H4 (cell line): ENCODE measurements around the gene TOMM5. TPM values are rescaled to one million over a fixed set of nuclear protein-coding genes. Genes with fewer than 3 reads are reported as not detected.
A peak's percentile ranks its signal among the peaks of the same experiment; 100 is the strongest.

Experiments
- DNase-seq: peaks from one replicate; pipeline ENCODE4 v3.0.0-alpha.2; 2015; ENCODE audit warnings: low spot score
- total RNA-seq: library from RNA; depleted of rRNA; stranded (reverse); fragments of >200 nt; shearing (Covaris generic); gene quantifications from 2 replicates; pipeline ENCODE4 v1.2.3, GENCODE V29; 2014; rRNA removed

Gene TOMM5
- 357 and 397 TPM in 2 replicates for total RNA-seq

GRCh38 chr9:37592108-37592951 is at the start of gene TOMM5:
TOMM5 (minus strand) TSS chr9:37592597; CDS start chr9:37592532, 65 bp downstream.
- DNase-seq = peak; percentile 94

GRCh38 chr9:37641331-37641730 is 48.9 kb upstream of the TOMM5 start:
- DNase-seq = no peak

- DNase-seq = no peak
These were observed 47.8 kb upstream of the TOMM5 start for GRCh38 chr9:37640246-37640645.

GRCh38 chr9:37639841-37640240 is 47.4 kb upstream of the TOMM5 start:
- DNase-seq = no peak

GRCh38 chr9:37639109-37639762 is 46.8 kb upstream of the TOMM5 start:
- peak; percentile 67 for DNase-seq

- no peak for DNase-seq
These were observed 44.4 kb upstream of the TOMM5 start for GRCh38 chr9:37636511-37637448.

GRCh38 chr9:37635808-37636207 is 43.4 kb upstream of the TOMM5 start:
- DNase-seq = no peak

- DNase-seq = no peak
These were observed 40.1 kb upstream of the TOMM5 start for GRCh38 chr9:37632479-37632878.

- DNase-seq = no peak
These were observed 34.4 kb upstream of the TOMM5 start for GRCh38 chr9:37626708-37627292.

GRCh38 chr9:37625758-37626147 is 33.4 kb upstream of the TOMM5 start:
- no peak for DNase-seq

- DNase-seq = no peak
These were observed 32.8 kb upstream of the TOMM5 start for GRCh38 chr9:37625036-37625757.

- DNase-seq = no peak
These were observed 31.7 kb upstream of the TOMM5 start for GRCh38 chr9:37624073-37624472.

GRCh38 chr9:37623267-37623666 is 30.9 kb upstream of the TOMM5 start:
- no peak for DNase-seq

GRCh38 chr9:37622462-37622861 is 30.1 kb upstream of the TOMM5 start:
- DNase-seq = no peak

- no peak for DNase-seq
These were observed 29.1 kb upstream of the TOMM5 start for GRCh38 chr9:37621273-37622121.

- DNase-seq = no peak
These were observed 28.0 kb upstream of the TOMM5 start for GRCh38 chr9:37620396-37620795.

- DNase-seq = no peak
These were observed 27.4 kb upstream of the TOMM5 start for GRCh38 chr9:37619806-37620205.

- DNase-seq = no peak
These were observed 26.4 kb upstream of the TOMM5 start for GRCh38 chr9:37618817-37619216.

- DNase-seq = no peak
These were observed 25.4 kb upstream of the TOMM5 start for GRCh38 chr9:37617832-37618231.

GRCh38 chr9:37617161-37617560 is 24.8 kb upstream of the TOMM5 start:
- no peak for DNase-seq
